DMS79 (cell line): ENCODE data around the gene KCTD21.

Experiments
- DNase-seq: peaks from one replicate; lab custom pipeline; 2025; lab: John Stamatoyannopoulos, UW

KCTD21 gene

GRCh38 chr11:78139422-78140391, 48.7 kb downstream of the KCTD21 start, which contains the start of gene ALG8:
Gene ALG8, minus strand, starts transcription at chr11:78139626. Its CDS starts 38 bp downstream, at chr11:78139588.
- DNase-seq, result peak; percentile 96

DNA sequence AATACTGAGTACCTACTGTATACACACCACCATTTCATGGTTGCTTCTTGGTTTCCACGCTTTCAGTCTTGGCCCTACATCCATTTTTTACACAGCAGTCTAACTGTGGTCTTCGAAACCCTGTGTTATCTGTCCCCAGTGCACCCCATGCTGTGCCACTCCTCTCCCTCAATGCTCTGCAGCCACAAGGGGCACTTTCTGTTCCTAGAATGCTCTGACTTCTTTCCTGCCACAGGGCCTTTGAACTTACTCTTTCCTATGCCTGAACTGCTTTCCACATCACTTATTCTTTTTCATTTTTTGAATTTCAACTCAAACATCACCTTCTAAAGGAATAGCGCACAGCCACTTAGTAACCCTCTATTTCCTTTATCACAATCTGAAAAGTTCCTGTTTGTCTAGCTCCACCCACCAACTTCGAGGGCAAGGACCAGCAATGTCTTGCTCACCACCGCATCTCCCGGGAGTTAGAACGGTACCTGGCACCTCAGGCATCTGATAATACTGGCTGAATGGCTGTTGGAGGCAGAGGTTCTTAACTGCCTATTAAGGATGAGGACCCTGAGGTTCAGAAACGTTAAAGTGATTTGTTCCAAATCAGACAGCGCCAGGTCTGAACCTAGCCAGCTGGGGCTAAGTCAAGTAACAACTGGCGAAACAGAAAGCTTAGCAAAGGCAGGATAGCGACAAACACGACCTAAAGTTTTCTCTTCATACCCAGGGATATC, 49.6 kb downstream of the KCTD21 start:
- DNase-seq, result peak; percentile 30

GRCh38 chr11:78138291-78138690, 50.1 kb downstream of the KCTD21 start:
- DNase-seq, result no peak

- no peak for DNase-seq
Observed at GRCh38 chr11:78132475-78132874, 56.0 kb downstream of the KCTD21 start.

GRCh38 chr11:78131956-78132355, 56.5 kb downstream of the KCTD21 start:
- DNase-seq, result no peak

DNA sequence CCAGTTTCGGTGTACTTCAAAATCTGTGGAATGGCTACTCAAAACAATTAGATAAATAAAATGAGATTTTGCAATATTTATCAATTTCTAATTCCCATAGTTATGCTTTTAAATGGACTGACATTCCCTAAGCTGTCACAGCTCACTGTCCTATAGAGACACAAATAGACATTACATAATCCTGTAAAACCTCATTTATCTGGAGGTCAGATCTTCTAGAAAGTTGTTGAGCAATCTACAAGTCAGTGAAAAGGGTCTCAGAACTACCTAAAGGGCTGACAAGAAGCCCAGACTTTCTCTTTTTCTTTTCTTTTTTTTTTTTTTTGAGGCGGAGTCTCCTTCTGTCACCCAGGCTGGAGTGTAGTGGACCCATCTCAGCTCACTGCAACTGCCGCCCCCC, 61.0 kb downstream of the KCTD21 start:
- no peak for DNase-seq
